RPMI8226 (cell line): ENCODE data around the gene HECTD2.
"Not testable (repeated sequence)": the region's sequence is repeated elsewhere in the genome, so short reads cannot be mapped to it uniquely, and the experiment has no call there.

ENCODE experiments used
- DNase-seq: peaks from one replicate; pipeline ENCODE4 v3.0.0-alpha.2; 2015

Gene HECTD2, protein sequence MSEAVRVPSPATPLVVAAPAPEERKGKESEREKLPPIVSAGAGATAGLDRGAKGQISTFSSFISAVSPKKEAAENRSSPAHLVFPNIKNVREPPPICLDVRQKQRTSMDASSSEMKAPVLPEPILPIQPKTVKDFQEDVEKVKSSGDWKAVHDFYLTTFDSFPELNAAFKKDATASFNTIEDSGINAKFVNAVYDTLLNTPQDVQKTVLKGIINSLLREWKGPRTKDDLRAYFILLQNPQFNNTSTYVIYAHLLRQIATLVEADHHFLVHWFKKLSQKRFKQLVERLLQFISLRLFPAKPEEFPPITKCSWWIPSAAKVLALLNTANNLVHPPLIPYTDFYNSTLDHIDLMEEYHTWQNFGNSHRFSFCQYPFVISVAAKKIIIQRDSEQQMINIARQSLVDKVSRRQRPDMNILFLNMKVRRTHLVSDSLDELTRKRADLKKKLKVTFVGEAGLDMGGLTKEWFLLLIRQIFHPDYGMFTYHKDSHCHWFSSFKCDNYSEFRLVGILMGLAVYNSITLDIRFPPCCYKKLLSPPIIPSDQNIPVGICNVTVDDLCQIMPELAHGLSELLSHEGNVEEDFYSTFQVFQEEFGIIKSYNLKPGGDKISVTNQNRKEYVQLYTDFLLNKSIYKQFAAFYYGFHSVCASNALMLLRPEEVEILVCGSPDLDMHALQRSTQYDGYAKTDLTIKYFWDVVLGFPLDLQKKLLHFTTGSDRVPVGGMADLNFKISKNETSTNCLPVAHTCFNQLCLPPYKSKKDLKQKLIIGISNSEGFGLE

DNA sequence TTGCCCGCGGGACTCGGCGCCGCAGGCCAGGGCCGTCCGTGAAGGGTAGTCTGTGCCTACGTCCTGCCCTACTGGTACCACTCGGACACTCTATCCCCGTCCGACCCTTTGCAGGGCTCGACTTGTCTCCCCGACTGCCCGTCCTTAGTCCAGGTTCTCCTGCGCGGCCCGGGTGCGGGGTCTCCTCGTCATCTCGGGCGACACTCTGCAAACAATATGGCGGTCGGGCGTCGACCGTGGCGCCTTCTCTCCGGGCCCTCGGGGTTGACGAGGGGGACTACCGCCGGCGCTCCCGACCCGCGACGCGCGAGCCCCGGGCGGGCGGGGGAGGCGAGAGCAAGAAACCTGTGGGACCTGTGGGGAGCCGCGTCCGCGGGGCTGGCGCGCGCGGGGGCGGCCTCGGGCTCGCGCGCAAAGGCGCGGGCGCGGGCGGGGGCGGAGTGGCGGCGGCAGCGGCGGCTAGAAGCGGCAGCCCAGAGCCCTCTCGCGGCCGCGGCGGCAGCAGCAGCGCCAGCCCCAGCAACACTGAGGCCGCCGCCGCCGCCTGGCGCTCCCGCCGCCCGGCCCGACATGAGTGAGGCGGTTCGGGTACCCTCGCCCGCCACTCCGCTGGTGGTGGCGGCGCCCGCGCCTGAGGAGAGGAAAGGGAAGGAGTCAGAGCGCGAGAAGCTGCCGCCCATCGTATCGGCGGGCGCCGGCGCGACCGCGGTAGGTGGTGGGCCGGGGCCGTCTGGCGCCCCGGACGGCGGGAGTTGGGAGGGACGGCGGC, at the start of gene HECTD2:
TSS of gene HECTD2 (plus strand) at position 476 of the 769 bp plus-strand sequence. CDS start at position 571, 95 bp downstream.
- peak; percentile 76 for DNase-seq

GRCh38 chr10:91360461-91360860, 49.7 kb upstream of the HECTD2 start:
- DNase-seq = no peak

GRCh38 chr10:91365519-91365918, 44.6 kb upstream of the HECTD2 start:
- not testable (repeated sequence) for DNase-seq

GRCh38 chr10:91366704-91367103, 43.4 kb upstream of the HECTD2 start:
- no peak for DNase-seq

GRCh38 chr10:91367127-91367531, 43.0 kb upstream of the HECTD2 start:
- no peak for DNase-seq

DNA sequence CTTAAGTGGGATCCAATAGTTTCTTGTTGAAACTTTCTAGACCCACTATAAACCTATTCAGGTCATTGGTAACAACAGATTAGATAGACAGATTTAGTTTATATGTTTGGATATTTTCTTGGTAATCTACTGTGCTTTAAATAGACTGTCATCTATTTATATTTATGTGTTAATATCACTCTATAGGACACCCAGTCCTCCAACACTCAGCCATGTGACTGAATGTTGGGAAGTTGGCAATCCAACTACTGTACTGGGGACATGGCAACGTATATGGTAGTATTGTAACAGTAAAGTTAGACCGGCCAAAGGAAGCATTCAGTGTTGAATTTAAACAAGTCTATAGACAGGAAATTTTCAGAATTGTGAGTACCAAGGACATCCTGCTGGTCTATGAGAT, 42.6 kb upstream of the HECTD2 start:
- no peak for DNase-seq

DNA sequence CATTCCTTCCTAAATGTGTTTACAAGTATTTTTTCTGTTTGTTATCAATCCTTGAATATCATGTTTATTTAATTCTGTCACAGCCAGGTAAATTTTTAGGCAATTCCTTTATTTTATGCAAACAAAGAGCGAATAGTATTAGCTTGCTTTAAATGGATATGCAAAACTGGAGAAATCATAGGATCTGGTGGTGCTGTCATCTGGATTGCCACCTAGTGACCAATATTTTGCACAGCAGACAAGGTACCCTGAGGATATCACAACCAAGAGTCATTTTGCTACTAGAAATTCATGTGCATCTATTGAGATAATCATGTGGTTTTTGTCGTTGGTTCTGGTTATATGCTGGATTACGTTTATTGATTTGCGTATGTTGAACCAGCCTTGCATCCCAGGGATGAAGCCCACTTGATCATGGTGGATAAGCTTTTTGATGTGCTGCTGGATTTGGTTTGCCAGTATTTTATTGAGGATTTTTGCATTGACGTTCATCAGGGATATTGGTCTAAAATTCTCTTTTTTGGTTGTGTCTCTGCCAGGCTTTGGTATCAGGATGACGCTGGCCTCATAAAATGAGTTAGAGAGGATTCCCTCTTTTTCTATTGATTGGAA, 40.1 kb upstream of the HECTD2 start:
- DNase-seq = not testable (repeated sequence)

DNA sequence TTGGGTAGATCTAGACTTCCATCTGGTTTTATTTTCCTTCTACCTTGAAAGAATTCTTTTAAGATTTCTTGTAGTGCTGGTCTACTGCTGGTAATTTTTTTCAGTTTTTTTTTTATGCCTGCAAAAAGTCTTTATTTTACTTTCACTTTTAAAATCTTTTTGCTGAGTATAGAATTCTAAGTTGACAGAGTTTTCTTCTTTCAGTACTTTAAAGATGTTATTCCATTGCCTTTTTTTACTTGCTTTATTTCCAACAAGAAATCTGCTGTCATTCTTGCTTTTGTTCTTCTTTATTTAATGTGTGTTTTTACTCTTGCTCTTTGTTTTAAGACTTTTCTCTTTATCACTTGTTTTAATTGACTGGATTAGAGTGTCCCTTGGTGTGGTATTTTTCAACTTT, 36.1 kb upstream of the HECTD2 start:
- DNase-seq = no peak

- no peak for DNase-seq
These were observed 32.1 kb upstream of the HECTD2 start for GRCh38 chr10:91378061-91378460.

GRCh38 chr10:91380873-91381256, 29.3 kb upstream of the HECTD2 start:
- DNase-seq = no peak

- no peak for DNase-seq
These were observed 28.8 kb upstream of the HECTD2 start for GRCh38 chr10:91381257-91381891.

GRCh38 chr10:91385306-91386085, 24.6 kb upstream of the HECTD2 start:
- DNase-seq = no peak

- peak; percentile 77 for DNase-seq
These were observed 20.3 kb upstream of the HECTD2 start for GRCh38 chr10:91389636-91390512.

GRCh38 chr10:91390513-91390825, 19.7 kb upstream of the HECTD2 start:
- not testable (repeated sequence) for DNase-seq

GRCh38 chr10:91391920-91392319, 18.2 kb upstream of the HECTD2 start:
- DNase-seq = no peak

DNA sequence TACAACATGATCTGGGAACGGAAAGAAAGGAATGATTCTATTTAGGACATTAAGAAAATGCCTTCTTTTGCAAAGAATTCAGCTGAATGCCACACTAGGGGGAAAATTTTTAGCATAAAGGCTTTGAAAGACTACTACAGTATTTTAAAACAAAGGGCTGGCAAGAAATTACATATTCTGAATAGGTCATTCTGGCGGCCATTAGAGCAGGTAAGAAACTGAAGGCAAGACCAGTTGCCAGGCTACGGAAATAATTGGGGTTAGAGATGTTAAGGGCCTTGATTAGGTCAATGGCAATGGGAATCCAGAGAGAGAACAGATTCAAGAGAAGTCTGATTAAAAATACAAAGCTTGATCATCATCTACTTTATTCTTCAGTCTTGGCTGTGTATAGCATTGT, 3.8 kb upstream of the HECTD2 start:
- no peak for DNase-seq

- DNase-seq = no peak
These were observed 875 bp upstream of the HECTD2 start for GRCh38 chr10:91409069-91409868.

DNA sequence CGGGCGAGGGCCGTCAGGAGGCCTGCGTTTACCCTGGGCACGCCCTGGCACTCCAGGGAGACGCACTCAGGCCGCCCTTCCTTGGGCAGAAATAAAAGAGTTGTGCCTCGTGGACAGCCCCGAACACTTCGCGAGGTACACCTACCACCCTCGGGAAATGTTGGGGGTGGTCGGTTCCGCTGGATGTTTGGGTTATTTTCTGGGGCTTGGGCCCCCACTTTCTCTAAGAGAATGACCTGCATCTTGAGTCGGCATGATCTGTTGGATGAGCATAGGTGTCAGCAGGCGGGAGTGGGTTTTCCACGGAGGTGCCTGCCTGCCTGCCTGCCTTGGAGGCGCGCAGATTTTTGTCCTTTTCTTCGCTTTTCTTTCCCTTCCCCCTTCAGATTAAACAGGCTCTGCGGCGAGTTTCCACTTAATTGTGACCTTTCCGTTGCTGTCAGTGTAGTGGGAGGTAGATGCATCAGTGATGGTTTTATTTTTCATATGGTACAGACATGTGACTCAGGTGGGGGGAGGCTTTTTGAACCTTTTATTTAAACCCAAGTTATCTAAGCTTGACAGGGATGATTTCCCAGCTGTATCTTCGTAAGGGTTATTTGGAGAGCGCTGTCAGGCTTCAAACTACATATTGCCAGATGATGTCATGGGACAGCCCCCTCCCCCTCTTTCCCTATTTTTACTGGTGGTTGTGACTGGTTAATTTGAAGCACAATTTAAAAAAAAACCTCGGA, 661 bp downstream of the HECTD2 start:
- peak; percentile 14 for DNase-seq

- DNase-seq = no peak
These were observed 1.5 kb downstream of the HECTD2 start for GRCh38 chr10:91411621-91412020.
